PC-3 (cell line): ENCODE data around the gene TLCD2. TPM values are rescaled to one million over a fixed set of nuclear protein-coding genes. Genes with fewer than 3 reads are reported as not detected.
"Not testable (repeated sequence)": the region's sequence is repeated elsewhere in the genome, so short reads cannot be mapped to it uniquely, and the experiment has no call there.

ENCODE experiments used
- ATAC-seq: fragments of 200-7000 bp; cut with Tn5 transposase; 2 replicates; pipeline ENCODE4 v1.9.1; 2020; ENCODE audit warnings: mild to moderate bottlenecking, moderate library complexity
- BruUV-seq: library from RNA; stranded (reverse); fragments of 400-500 nt; replicated peaks from 2 replicates; lab custom pipeline; 2021; lab: Mats Ljungman, UMichigan
- CTCF ChIA-PET: fragments of 300-600 bp; sonication (Branson Sonifier 250); formaldehyde crosslinking; loops from one replicate; lab custom pipeline; 2022; ENCODE audit warnings: antibody characterized with exemption; lab: Charles Lee
- POLR2A ChIA-PET: fragments of 300-600 bp; sonication (Branson Sonifier 250); formaldehyde crosslinking; loops from one replicate; lab custom pipeline; 2022; ENCODE audit warnings: antibody characterized with exemption; ENCODE audit not compliant: unreplicated experiment; lab: Charles Lee
- DNase-seq: peaks from one replicate; pipeline ENCODE4 v3.0.0-alpha.2; 2015
- H2AFZ ChIP-seq: fragments of 300-600 bp; sonication (generic); 2 replicates; pipeline ENCODE4 v1.6.0; 2016; ENCODE audit warnings: antibody characterized with exemption, low read length
- H3F3A ChIP-seq: fragments of 300-600 bp; sonication (generic); one replicate; pipeline ENCODE4 v1.6.0; 2017; ENCODE audit warnings: antibody characterized with exemption, low read length, control low read depth, mild to moderate bottlenecking; ENCODE audit not compliant: unreplicated experiment
- H3K27ac ChIP-seq: fragments of 300-600 bp; sonication (generic); 2 replicates; pipeline ENCODE4 v1.5.1; 2016; ENCODE audit warnings: mild to moderate bottlenecking, low read length
- H3K27me3 ChIP-seq: fragments of 300-600 bp; sonication (generic); 2 replicates; pipeline ENCODE4 v1.6.1; 2016; ENCODE audit warnings: low read length, mixed read lengths
- H3K36me3 ChIP-seq: fragments of 300-600 bp; sonication (generic); 2 replicates; pipeline ENCODE4 v1.6.1; 2016; ENCODE audit warnings: low read depth, mixed run types, low read length, mixed read lengths
- H3K4me1 ChIP-seq: fragments of 300-600 bp; sonication (generic); 2 replicates; pipeline ENCODE4 v1.5.1; 2016; ENCODE audit warnings: low read length; ENCODE audit not compliant: insufficient read depth
- H3K4me2 ChIP-seq: fragments of 300-600 bp; sonication (generic); 2 replicates; pipeline ENCODE4 v1.6.0; 2016; ENCODE audit warnings: low read length
- H3K4me3 ChIP-seq: fragments of 300-600 bp; sonication (generic); 2 replicates; pipeline ENCODE4 v1.5.1; 2016; ENCODE audit warnings: mild to moderate bottlenecking, low read length, mixed read lengths
- H3K79me2 ChIP-seq: fragments of 300-600 bp; sonication (generic); 2 replicates; pipeline ENCODE4 v1.6.1; 2017; ENCODE audit warnings: low read length, mixed read lengths
- H3K9ac ChIP-seq: fragments of 300-600 bp; sonication (generic); 2 replicates; pipeline ENCODE4 v1.6.0; 2016; ENCODE audit warnings: mild to moderate bottlenecking, low read length
- H3K9me2 ChIP-seq: fragments of 300-600 bp; sonication (generic); replicated peaks from 2 replicates; pipeline ENCODE4 v1.6.1; 2016; ENCODE audit warnings: mixed run types, low read length, mixed read lengths
- H3K9me3 ChIP-seq: fragments of 300-600 bp; sonication (generic); 2 replicates; pipeline ENCODE4 v1.6.1; 2016; ENCODE audit warnings: low read length, mixed read lengths
- H4K20me1 ChIP-seq: fragments of 300-600 bp; sonication (generic); 2 replicates; pipeline ENCODE4 v1.6.1; 2016; ENCODE audit warnings: low read length, mixed read lengths
- CTCF ChIP-seq: fragments of 300-600 bp; sonication (generic); conservative IDR thresholded peaks from 2 replicates; pipeline ENCODE4 v1.5.1; 2017; ENCODE audit warnings: antibody characterized with exemption, low read depth, mild to moderate bottlenecking, low read length
- EZH2 ChIP-seq: fragments of 300-600 bp; sonication (generic); IDR thresholded peaks from one replicate; pipeline ENCODE4 v1.6.1; 2017; ENCODE audit warnings: antibody characterized with exemption, mild to moderate bottlenecking, low read length; ENCODE audit not compliant: unreplicated experiment
- EZH2phosphoT487 ChIP-seq: fragments of 300-600 bp; sonication (generic); IDR thresholded peaks from 2 replicates; pipeline ENCODE4 v1.6.1; 2018; ENCODE audit warnings: mild to moderate bottlenecking, antibody characterized with exemption, low read length, borderline replicate concordance
- intact Hi-C: fragments of 100-400 bp; cut with micrococcal nuclease; formaldehyde crosslinking; loops from 2 replicates; pipeline ENCODE4 v1.9.0; 2023
- total RNA-seq: library from RNA; depleted of rRNA; stranded (reverse); fragments of >200 nt; gene quantifications from 2 replicates; pipeline ENCODE4 v1.2.3, GENCODE V29; 2014

TLCD2 gene
- total RNA-seq, 1 experiment from 2014 or later = 0.77 TPM

- Histone ChIP-seq H3K27ac (peak overlapping the region; percentile 18; the same call in 1 of the 2 replicates), H2AFZ (peak overlapping the region; percentile 87), H3K27me3 (no peaks in the 10 kb centered on the region), H3K36me3 (no peaks in the 10 kb centered on the region), H4K20me1 (no peaks in the 10 kb centered on the region), H3K4me2 (peak overlapping the region; percentile 94), H3F3A (no peaks in the 10 kb centered on the region), H3K79me2 (peaks cover 16% of the 10 kb centered on the region; the same call in 1 of the 2 replicates), H3K4me1 (peaks cover 8% of the 10 kb centered on the region; the same call in 1 of the 2 replicates), H3K9me3 (no peaks in the 10 kb centered on the region), H3K9ac (peak overlapping the region; percentile 81), H3K9me2 (no peaks in the 10 kb centered on the region), H3K4me3 (peak overlapping the region; percentile 74)
- DNase-seq (no peak), ATAC-seq (peak; percentile 71)
- ChIA-PET CTCF (no interaction called here), POLR2A (no interaction called here)
- TF ChIP-seq EZH2 (no peak), CTCF (no peak), EZH2phosphoT487 (no peak)
- no TSS peak for BruUV-seq
- intact Hi-C loops = loop anchor here (2.0 kb wide), 1 partner anchor 140 kb away; no protein-coding TSS in a partner anchor
Observed at GRCh38 chr17:1724869-1725641, 14.9 kb upstream of the TLCD2 start.

- intact Hi-C loops = loop anchor here (2.0 kb wide), 1 partner anchor 140 kb away; no protein-coding TSS in a partner anchor
- peaks cover 16% of the 10 kb centered on the region; the same call in 1 of the 2 replicates for H3K79me2 ChIP-seq
- DNase-seq (peak; percentile 59), ATAC-seq (peak; percentile 63)
- no peak for TF ChIP-seq CTCF
- TF ChIP-seq EZH2phosphoT487 = no peak
- TF ChIP-seq EZH2 = no peak
- no peaks in the 10 kb centered on the region for H3K9me2 ChIP-seq
- H3K9ac ChIP-seq = peak within 1 kb of the TSS; percentile 81
- no peaks in the 10 kb centered on the region for H3F3A ChIP-seq
- H3K36me3 ChIP-seq = no peaks in the 10 kb centered on the region
- peak within 1 kb of the TSS; percentile 87 for H2AFZ ChIP-seq
- no peaks in the 10 kb centered on the region for H4K20me1 ChIP-seq
- peaks cover 8% of the 10 kb centered on the region; the same call in 1 of the 2 replicates for H3K4me1 ChIP-seq
- peak within 1 kb of the TSS; percentile 94 for H3K4me2 ChIP-seq
- no TSS peak for BruUV-seq
- ChIA-PET CTCF (no interaction called here), POLR2A (no interaction called here)
- peak within 1 kb of the TSS; percentile 74 for H3K4me3 ChIP-seq
- peak within 1 kb of the TSS; percentile 26; the same call in 1 of the 2 replicates for H3K27ac ChIP-seq
- H3K27me3 ChIP-seq = no peaks in the 10 kb centered on the region
- H3K9me3 ChIP-seq = no peaks in the 10 kb centered on the region
Observed at GRCh38 chr17:1724351-1724868, 14.2 kb upstream of the TLCD2 start, which contains the start of gene WDR81. TSS of gene WDR81 (plus strand) at chr17:1724704. CDS start at chr17:1724960, 256 bp downstream.

- DNase-seq, H4K20me1 ChIP-seq, H3F3A ChIP-seq, H3K9me3 ChIP-seq, H3K4me2 ChIP-seq, H3K9ac ChIP-seq, H3K4me3 ChIP-seq, intact Hi-C loops, H3K27me3 ChIP-seq, H3K27ac ChIP-seq, H3K36me3 ChIP-seq, BruUV-seq, H3K9me2 ChIP-seq, H2AFZ ChIP-seq, ATAC-seq: not testable (repeated sequence)
- Histone ChIP-seq H3K79me2 (peaks cover 16% of the 10 kb centered on the region; the same call in 1 of the 2 replicates), H3K4me1 (peaks cover 14% of the 10 kb centered on the region)
- ChIA-PET CTCF (interaction anchor here (2.0 kb wide), 1 partner anchor 58 kb away, joined by 5 read pairs; no protein-coding TSS in a partner anchor), POLR2A (interaction anchor here (0.6 to 0.7 kb wide), 2 partner anchors 130 to 179 kb away, joined by 3 to 16 read pairs; no protein-coding TSS in a partner anchor)
Observed at GRCh38 chr17:1722022-1722421, 11.8 kb upstream of the TLCD2 start.
